ENCODE results near the gene TEX14. TPM values are rescaled to one million over a fixed set of nuclear protein-coding genes. Genes with fewer than 3 reads are reported as not detected.

The TEX14 gene
- total RNA-seq, 6 donors from 2014 or later, result 0.10 to 1.4 (median 0.63) TPM

GRCh38 chr17:58615768-58616659 lies 75.8 kb downstream of the TEX14 start:
- no peak overlapping the region for H3K27ac ChIP-seq
- no peaks in the 10 kb centered on the region for H3K4me1 ChIP-seq
- TF ChIP-seq EP300 (IDR thresholded peaks at IDR 0.05) (no peak), POLR2AphosphoS5 (IDR thresholded peaks at IDR 0.05) (no peak), POLR2A (IDR thresholded peaks at IDR 0.05) (no peak)
- TF ChIP-seq, protein P1, sequence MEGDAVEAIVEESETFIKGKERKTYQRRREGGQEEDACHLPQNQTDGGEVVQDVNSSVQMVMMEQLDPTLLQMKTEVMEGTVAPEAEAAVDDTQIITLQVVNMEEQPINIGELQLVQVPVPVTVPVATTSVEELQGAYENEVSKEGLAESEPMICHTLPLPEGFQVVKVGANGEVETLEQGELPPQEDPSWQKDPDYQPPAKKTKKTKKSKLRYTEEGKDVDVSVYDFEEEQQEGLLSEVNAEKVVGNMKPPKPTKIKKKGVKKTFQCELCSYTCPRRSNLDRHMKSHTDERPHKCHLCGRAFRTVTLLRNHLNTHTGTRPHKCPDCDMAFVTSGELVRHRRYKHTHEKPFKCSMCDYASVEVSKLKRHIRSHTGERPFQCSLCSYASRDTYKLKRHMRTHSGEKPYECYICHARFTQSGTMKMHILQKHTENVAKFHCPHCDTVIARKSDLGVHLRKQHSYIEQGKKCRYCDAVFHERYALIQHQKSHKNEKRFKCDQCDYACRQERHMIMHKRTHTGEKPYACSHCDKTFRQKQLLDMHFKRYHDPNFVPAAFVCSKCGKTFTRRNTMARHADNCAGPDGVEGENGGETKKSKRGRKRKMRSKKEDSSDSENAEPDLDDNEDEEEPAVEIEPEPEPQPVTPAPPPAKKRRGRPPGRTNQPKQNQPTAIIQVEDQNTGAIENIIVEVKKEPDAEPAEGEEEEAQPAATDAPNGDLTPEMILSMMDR (IDR thresholded peaks at IDR 0.05), result no peak
- no peaks in the 10 kb centered on the region for H3K9me3 ChIP-seq
- WGBS, 2 donors, result 72 to 73% methylated on average over 5 of the region's 5 CpGs
- H3K4me3 ChIP-seq, result no peak overlapping the region
- no peak for ATAC-seq (ENCODE audit: low FRiP score in 2 of 2)
- no peaks in the 10 kb centered on the region for H3K27me3 ChIP-seq
- no peak for DNase-seq
- H3K36me3 ChIP-seq, result no peaks in the 10 kb centered on the region

GRCh38 chr17:58614859-58615459 lies 76.9 kb downstream of the TEX14 start:
- DNase-seq, result no peak
- peak in 1 of 2 donors; percentile 29 for ATAC-seq (ENCODE audit: low FRiP score in 2 of 2)
- WGBS, 2 donors, result 55 to 60% methylated on average over 6 to 7 of the region's 7 CpGs
- Histone ChIP-seq H3K4me1 (no peaks in the 10 kb centered on the region), H3K9me3 (no peaks in the 10 kb centered on the region), H3K36me3 (no peaks in the 10 kb centered on the region), H3K27me3 (no peaks in the 10 kb centered on the region), H3K27ac (no peak overlapping the region), H3K4me3 (no peak overlapping the region)
- TF ChIP-seq POLR2AphosphoS5 (IDR thresholded peaks at IDR 0.05), result no peak
- TF ChIP-seq EP300 (IDR thresholded peaks at IDR 0.05), result no peak
- TF ChIP-seq, protein P1 (IDR thresholded peaks at IDR 0.05), result no peak
- no peak for TF ChIP-seq POLR2A (IDR thresholded peaks at IDR 0.05)

- Histone ChIP-seq H3K36me3 (no peaks in the 10 kb centered on the region), H3K4me3 (no peak overlapping the region), H3K9me3 (no peaks in the 10 kb centered on the region), H3K27me3 (no peaks in the 10 kb centered on the region), H3K27ac (no peak overlapping the region), H3K4me1 (no peaks in the 10 kb centered on the region)
- ATAC-seq (ENCODE audit: low FRiP score in 2 of 2) (no peak), DNase-seq (no peak)
- no peak for TF ChIP-seq POLR2A (IDR thresholded peaks at IDR 0.05)
- no peak for TF ChIP-seq POLR2AphosphoS5 (IDR thresholded peaks at IDR 0.05)
- TF ChIP-seq EP300 (IDR thresholded peaks at IDR 0.05), result no peak
- TF ChIP-seq, protein P1 (IDR thresholded peaks at IDR 0.05), result no peak
- 87 to 90% methylated on average over 4 of the region's 4 CpGs for WGBS, 2 donors
These were observed 80.5 kb downstream of the TEX14 start for GRCh38 chr17:58611331-58611730.

DNA sequence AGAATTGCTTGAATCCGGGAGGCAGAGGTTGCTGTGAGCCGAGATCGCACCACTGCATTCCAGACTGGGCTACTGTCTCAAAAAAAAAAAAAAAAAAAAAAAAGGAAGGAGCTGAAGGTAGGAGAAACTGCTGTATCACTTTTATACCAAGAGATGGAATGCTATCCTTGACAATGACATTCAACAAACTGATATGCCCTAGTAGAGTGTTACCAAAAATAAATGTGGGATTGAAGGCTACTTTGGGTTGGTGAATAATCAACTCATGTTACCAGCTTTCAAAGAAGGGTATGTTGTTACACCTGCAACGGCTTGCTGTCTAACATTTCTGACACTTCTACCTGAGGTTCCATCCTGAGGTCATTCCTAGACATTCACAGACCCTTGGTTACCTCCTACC lies 84.9 kb downstream of the TEX14 start:
- H3K27me3 ChIP-seq, result no peaks in the 10 kb centered on the region

More for the DNA sequence above, 84.9 kb downstream of the TEX14 start:
- 87 to 97% methylated on average over 4 of the region's 4 CpGs for WGBS, 2 donors
- Histone ChIP-seq H3K27ac (no peak overlapping the region), H3K9me3 (no peaks in the 10 kb centered on the region), H3K4me1 (no peaks in the 10 kb centered on the region), H3K4me3 (no peak overlapping the region), H3K36me3 (no peaks in the 10 kb centered on the region)
- ATAC-seq (ENCODE audit: low FRiP score in 2 of 2), result no peak
- DNase-seq, result no peak
- TF ChIP-seq POLR2AphosphoS5 (IDR thresholded peaks at IDR 0.05), result no peak
- no peak for TF ChIP-seq POLR2A (IDR thresholded peaks at IDR 0.05)
- TF ChIP-seq, protein P1 (IDR thresholded peaks at IDR 0.05), result no peak
- TF ChIP-seq EP300 (IDR thresholded peaks at IDR 0.05), result no peak
